A549 (cell line): Measurements from ENCODE around the gene HIVEP3. TPM values are rescaled to one million over a fixed set of nuclear protein-coding genes. Genes with fewer than 3 reads are reported as not detected.

ENCODE experiments used
- ATAC-seq, 2 experiments: fragments of 200-7000 bp in 1 of 2; fragments of >200 bp in 1 of 2; cut with Nextera tagmentation in 1 of 2; cut with Tn5 transposase in 1 of 2; 3 replicates each; pipeline versions ENCODE4 v1.8.0 to v1.9.1; 2018 to 2020; ENCODE audit warnings: mild to moderate bottlenecking in 1 of 2, moderate library complexity in 1 of 2
- CTCF ChIA-PET: fragments of 300-600 bp; sonication (Branson Sonifier 250); formaldehyde crosslinking; extraction: SDS; loops from one replicate; lab custom pipeline; 2021; ENCODE audit warnings: antibody characterized with exemption, inconsistent platforms; lab: Yijun Ruan, JAX
- POLR2A ChIA-PET: fragments of 350-600 bp; formaldehyde crosslinking; extraction: SDS; loops from one replicate; lab custom pipeline; 2021; ENCODE audit warnings: antibody characterized with exemption, inconsistent platforms; lab: Yijun Ruan, JAX
- DNase-seq, 2 experiments: peaks; one replicate each; pipeline versions ENCODE4 v3.0.0 to v3.0.0-alpha.2; 2011 to 2016; ENCODE audit warnings: low read depth in 1 of 2, low spot score in 1 of 2
- FAIRE-seq: peaks from 2 replicates; lab custom pipeline; 2011; peaks lifted over from hg19 to GRCh38; lab: Jason Lieb, UNC
- H3K27ac ChIP-seq, 2 experiments: fragments of >200 bp; sonication (Bioruptor Twin); formaldehyde crosslinking; 3 replicates each; pipeline ENCODE4 v1.5.1; 2016 to 2017
- H3K4me1 ChIP-seq: fragments of >200 bp; sonication (Bioruptor Twin); formaldehyde crosslinking; 3 replicates; pipeline ENCODE4 v1.6.1; 2016
- H3K4me2 ChIP-seq: fragments of >200 bp; sonication (Bioruptor Twin); formaldehyde crosslinking; 3 replicates; pipeline ENCODE4 v1.6.1; 2016
- H3K4me3 ChIP-seq: fragments of >200 bp; sonication (Bioruptor Twin); formaldehyde crosslinking; 3 replicates; pipeline ENCODE4 v1.5.1; 2016
- H3K9me3 ChIP-seq: fragments of >200 bp; sonication (Bioruptor Twin); formaldehyde crosslinking; 3 replicates; pipeline ENCODE4 v1.6.1; 2016
- ATOH8 ChIP-seq: fragments of 250-450 bp; sonication (Bioruptor Pico); IDR thresholded peaks from 2 replicates; pipeline ENCODE4 v1.5.0; 2020; ENCODE audit warnings: low read depth, mild to moderate bottlenecking, moderate library complexity
- BCL3 ChIP-seq: fragments of >200 bp; sonication (Bioruptor Twin); formaldehyde crosslinking; IDR thresholded peaks from 3 replicates; pipeline ENCODE4 v1.6.1; 2016
- BHLHE40 ChIP-seq: IDR thresholded peaks from 2 replicates; pipeline ENCODE4 v1.6.1; 2012; ENCODE audit warnings: low read depth, low read length, inconsistent platforms
- CBX2 ChIP-seq: fragments of 200-600 bp; sonication (generic); IDR thresholded peaks from 2 replicates; pipeline ENCODE4 v1.6.1; 2016; ENCODE audit warnings: low read depth, mild to moderate bottlenecking, borderline replicate concordance
- CBX8 ChIP-seq: fragments of 200-600 bp; sonication (generic); IDR thresholded peaks from 2 replicates; pipeline ENCODE4 v1.6.1; 2016
- CEBPB ChIP-seq, 2 experiments: fragments of >200 bp in 1 of 2; sonication (Bioruptor Twin) in 1 of 2; formaldehyde crosslinking in 1 of 2; IDR thresholded peaks; 2 replicates each; pipeline ENCODE4 v1.6.1; 2012 to 2016
- E2F6 ChIP-seq: IDR thresholded peaks from 2 replicates; pipeline ENCODE4 v1.6.1; 2012; ENCODE audit warnings: low read depth, borderline replicate concordance
- ELK1 ChIP-seq: fragments of 150-350 bp; IDR thresholded peaks from 2 replicates; pipeline ENCODE4 v1.6.1; 2014; ENCODE audit warnings: low read depth, mild to moderate bottlenecking, low read length
- FOSL2 ChIP-seq, 2 experiments: fragments of 450-650 bp in 1 of 2; fragments of >200 bp in 1 of 2; sonication (Bioruptor Twin) in 1 of 2; formaldehyde crosslinking; IDR thresholded peaks; 2 replicates each; pipeline versions ENCODE4 v1.5.0 to v1.6.1; 2016 to 2020; ENCODE audit warnings: mild to moderate bottlenecking in 1 of 2, moderate library complexity in 1 of 2
- FOXS1 ChIP-seq: fragments of 250-450 bp; sonication (Bioruptor Pico); IDR thresholded peaks from 2 replicates; pipeline ENCODE4 v1.5.0; 2020; ENCODE audit warnings: mild to moderate bottlenecking, moderate library complexity
- HDAC2 ChIP-seq: fragments of 200-600 bp; sonication (generic); IDR thresholded peaks from 2 replicates; pipeline ENCODE4 v1.6.1; 2016
- HES2 ChIP-seq: fragments of >200 bp; sonication (Bioruptor Twin); formaldehyde crosslinking; IDR thresholded peaks from 2 replicates; pipeline ENCODE4 v1.6.1; 2016
- HEYL ChIP-seq: fragments of 250-450 bp; sonication (Bioruptor Pico); IDR thresholded peaks from 2 replicates; pipeline ENCODE4 v1.8.0; 2021; ENCODE audit warnings: mild to moderate bottlenecking, moderate library complexity
- JUNB ChIP-seq: fragments of >200 bp; sonication (Bioruptor Twin); formaldehyde crosslinking; IDR thresholded peaks from 2 replicates; pipeline ENCODE4 v1.6.1; 2016
- KDM1A ChIP-seq: fragments of 200-600 bp; sonication (generic); IDR thresholded peaks from 2 replicates; pipeline ENCODE4 v1.6.1; 2016; ENCODE audit warnings: low read depth, mild to moderate bottlenecking
- MAX ChIP-seq: IDR thresholded peaks from 2 replicates; pipeline ENCODE4 v1.6.1; 2012
- MAZ ChIP-seq: fragments of 150-350 bp; IDR thresholded peaks from 2 replicates; pipeline ENCODE4 v1.6.1; 2014; ENCODE audit warnings: antibody characterized with exemption, low read depth, low read length, borderline replicate concordance
- NPAS2 ChIP-seq: fragments of 250-450 bp; sonication (Bioruptor Pico); IDR thresholded peaks from 2 replicates; pipeline ENCODE4 v1.8.0; 2022; ENCODE audit warnings: mild to moderate bottlenecking, moderate library complexity, borderline replicate concordance
- PHF8 ChIP-seq: fragments of 200-600 bp; sonication (generic); IDR thresholded peaks from 2 replicates; pipeline ENCODE4 v1.6.1; 2016; ENCODE audit warnings: low read depth, mild to moderate bottlenecking, antibody characterized with exemption, moderate library complexity, borderline replicate concordance
- RCOR1 ChIP-seq: fragments of 150-350 bp; IDR thresholded peaks from 2 replicates; pipeline ENCODE4 v1.6.1; 2014; ENCODE audit warnings: antibody characterized with exemption, low read length, low read depth
- REST ChIP-seq: fragments of 200-600 bp; sonication (generic); IDR thresholded peaks from 2 replicates; pipeline ENCODE4 v1.6.1; 2016; ENCODE audit warnings: antibody characterized with exemption, mild to moderate bottlenecking, moderate library complexity
- USF2 ChIP-seq: fragments of 450-650 bp; IDR thresholded peaks from 2 replicates; pipeline ENCODE4 v1.6.1; 2014; ENCODE audit warnings: antibody characterized with exemption
- ZFP36 ChIP-seq: fragments of 450-650 bp; IDR thresholded peaks from 2 replicates; pipeline ENCODE4 v1.6.1; 2014; ENCODE audit warnings: borderline replicate concordance; ENCODE audit not compliant: partially characterized antibody
- WGBS: methylation state at CpG from one replicate; pipeline ENCODE4 v1.1.6; 2017; ENCODE audit errors: missing lambda C conversion rate; 5-methylcytosine and 5-hydroxymethylcytosine counted together
- polyA plus RNA-seq, 4 experiments: library from polyadenylated mRNA; depleted of rRNA in 3 of 4; stranded (reverse); fragments of >200 nt; fragmentation: RNase III in 1 of 4; extraction: RNeasy Plus Mini Kit Qiagen cat#74134 plus additional on column Dnase treatment in 1 of 4; gene quantifications; 2 replicates in 3 of 4; 3 replicates in 1 of 4; pipeline ENCODE4 v1.2.3, GENCODE V29; 2011 to 2017

HIVEP3 gene
- polyA plus RNA-seq, 2 of the 4 experiments (the other 2 are of a cell fraction), result 1.5 to 2.0 TPM

- FAIRE-seq (no peak), ATAC-seq (no peak), DNase-seq (no peak)
- CTCF ChIA-PET, result interaction anchor here (1.4 kb wide), 1 partner anchor 230 kb away, joined by 4 read pairs; no protein-coding TSS in a partner anchor
- TF ChIP-seq ATOH8 (CRISPR knock-in tag) (no peak), JUNB (no peak), HEYL (CRISPR knock-in tag) (no peak), USF2 (no peak), ELK1 (no peak), CBX2 (no peak), HDAC2 (no peak), NPAS2 (CRISPR knock-in tag) (no peak), ZFP36 (no peak), HES2 (no peak), MAZ (no peak), KDM1A (no peak), E2F6 (no peak), CBX8 (no peak), PHF8 (no peak)
- POLR2A ChIA-PET, result no interaction called here
- WGBS, result 74% methylated on average over 5 of the region's 5 CpGs
- H3K4me2 ChIP-seq, result no peak overlapping the region
- H3K4me3 ChIP-seq, result no peak overlapping the region
- H3K27ac ChIP-seq, result no peak overlapping the region
- no peaks in the 10 kb centered on the region for H3K9me3 ChIP-seq
- no peaks in the 10 kb centered on the region for H3K4me1 ChIP-seq
These were observed 114.5 kb downstream of the HIVEP3 start for GRCh38 chr1:41804176-41804575.

- WGBS, result 72% methylated on average over 3 of the region's 4 CpGs
- ChIA-PET CTCF (interaction anchor here (1.4 kb wide), 1 partner anchor 229 kb away, joined by 4 read pairs; no protein-coding TSS in a partner anchor), POLR2A (no interaction called here)
- ATAC-seq (no peak), DNase-seq (no peak), FAIRE-seq (no peak)
- H3K27ac ChIP-seq, result no peak overlapping the region
- no peak overlapping the region for H3K4me3 ChIP-seq
- no peaks in the 10 kb centered on the region for H3K9me3 ChIP-seq
- H3K4me2 ChIP-seq, result no peak overlapping the region
- H3K4me1 ChIP-seq, result no peaks in the 10 kb centered on the region
- no peak for TF ChIP-seq USF2
- no peak for TF ChIP-seq ATOH8 (CRISPR knock-in tag)
- TF ChIP-seq PHF8, result no peak
- no peak for TF ChIP-seq BCL3
- no peak for TF ChIP-seq FOXS1 (CRISPR knock-in tag)
- TF ChIP-seq FOSL2 (IDR thresholded peaks at IDR 0.05), result no peak
- TF ChIP-seq FOSL2 (CRISPR knock-in tag; IDR thresholded peaks at IDR 0.05), result no peak
- TF ChIP-seq CEBPB (IDR thresholded peaks at IDR 0.05), result no peak
- no peak for TF ChIP-seq CBX8
- no peak for TF ChIP-seq ELK1
- no peak for TF ChIP-seq RCOR1
- TF ChIP-seq HEYL (CRISPR knock-in tag), result no peak
- no peak for TF ChIP-seq MAX
- no peak for TF ChIP-seq REST
- no peak for TF ChIP-seq BHLHE40
These were observed 115.1 kb downstream of the HIVEP3 start for GRCh38 chr1:41803656-41804055.
